ENCODE data around the gene PLCB4. TPM values are rescaled to one million over a fixed set of nuclear protein-coding genes. Genes with fewer than 3 reads are reported as not detected.

Gene PLCB4
- total RNA-seq, 1 donor from 2014 or later = 12.0 TPM

DNA sequence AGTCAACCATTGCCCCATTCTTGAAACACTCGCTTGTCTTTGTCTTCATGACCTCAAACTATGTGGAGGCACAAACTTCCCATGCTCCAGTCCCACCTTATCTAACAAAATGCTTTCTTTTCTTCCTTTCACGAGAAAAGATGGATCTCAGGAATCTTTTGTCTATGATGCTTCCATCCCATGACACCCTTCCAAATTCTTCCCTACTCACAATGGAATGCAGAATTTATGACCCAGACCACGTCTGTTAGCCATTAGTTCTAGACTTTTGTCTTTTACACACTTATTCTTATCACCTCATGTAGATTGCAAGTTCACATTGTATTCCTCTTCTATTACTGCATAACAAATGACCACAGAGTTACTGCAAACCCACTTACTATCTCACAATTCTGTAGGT lies 421.3 kb downstream of the PLCB4 start:
- Histone ChIP-seq H3K4me1 (peaks cover 6% of the 10 kb centered on the region), H3K27ac (no peak overlapping the region)

DNA sequence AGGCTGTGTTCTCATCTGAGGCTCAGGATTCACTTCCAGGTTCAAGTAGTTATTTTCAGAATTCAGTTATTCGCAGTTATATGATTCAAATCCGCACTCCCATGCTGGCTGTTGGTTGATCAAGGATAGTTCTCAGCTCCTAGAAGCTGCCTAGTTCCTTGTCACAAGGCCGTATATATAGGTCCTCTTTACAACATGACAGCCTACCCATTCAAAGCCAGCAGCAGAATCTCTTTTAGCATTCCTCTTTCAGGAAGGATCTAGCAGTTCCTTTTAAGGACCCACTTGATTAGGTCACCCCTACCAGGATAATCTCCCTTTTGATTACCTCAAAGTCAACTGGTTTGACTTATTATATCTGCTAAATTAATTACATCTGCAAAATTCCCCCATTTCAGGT lies 421.7 kb downstream of the PLCB4 start:
- no peak overlapping the region for H3K27ac ChIP-seq
- peaks cover 6% of the 10 kb centered on the region for H3K4me1 ChIP-seq
- no peaks in the 10 kb centered on the region for H3K9me3 ChIP-seq
- no peak for TF ChIP-seq POLR2AphosphoS5 (IDR thresholded peaks at IDR 0.05; ENCODE audit: insufficient read depth in 1 of 2, low read depth in 1 of 2)
- TF ChIP-seq, protein P1, sequence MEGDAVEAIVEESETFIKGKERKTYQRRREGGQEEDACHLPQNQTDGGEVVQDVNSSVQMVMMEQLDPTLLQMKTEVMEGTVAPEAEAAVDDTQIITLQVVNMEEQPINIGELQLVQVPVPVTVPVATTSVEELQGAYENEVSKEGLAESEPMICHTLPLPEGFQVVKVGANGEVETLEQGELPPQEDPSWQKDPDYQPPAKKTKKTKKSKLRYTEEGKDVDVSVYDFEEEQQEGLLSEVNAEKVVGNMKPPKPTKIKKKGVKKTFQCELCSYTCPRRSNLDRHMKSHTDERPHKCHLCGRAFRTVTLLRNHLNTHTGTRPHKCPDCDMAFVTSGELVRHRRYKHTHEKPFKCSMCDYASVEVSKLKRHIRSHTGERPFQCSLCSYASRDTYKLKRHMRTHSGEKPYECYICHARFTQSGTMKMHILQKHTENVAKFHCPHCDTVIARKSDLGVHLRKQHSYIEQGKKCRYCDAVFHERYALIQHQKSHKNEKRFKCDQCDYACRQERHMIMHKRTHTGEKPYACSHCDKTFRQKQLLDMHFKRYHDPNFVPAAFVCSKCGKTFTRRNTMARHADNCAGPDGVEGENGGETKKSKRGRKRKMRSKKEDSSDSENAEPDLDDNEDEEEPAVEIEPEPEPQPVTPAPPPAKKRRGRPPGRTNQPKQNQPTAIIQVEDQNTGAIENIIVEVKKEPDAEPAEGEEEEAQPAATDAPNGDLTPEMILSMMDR (IDR thresholded peaks at IDR 0.05) = no peak
- no peak for TF ChIP-seq POLR2A (IDR thresholded peaks at IDR 0.05)
- no peaks in the 10 kb centered on the region for H3K27me3 ChIP-seq
- DNase-seq (ENCODE audit: extremely low spot score in 2 of 2) = no peak
- intact Hi-C loops (cut with DNase I) = no loop called here
- H3K36me3 ChIP-seq = no peaks in the 10 kb centered on the region
- no peak overlapping the region for H3K4me3 ChIP-seq

More for the DNA sequence above, 421.3 kb downstream of the PLCB4 start:
- H3K27me3 ChIP-seq = no peaks in the 10 kb centered on the region
- no peak for TF ChIP-seq POLR2AphosphoS5 (IDR thresholded peaks at IDR 0.05; ENCODE audit: insufficient read depth in 1 of 2, low read depth in 1 of 2)
- no peak for TF ChIP-seq POLR2A (IDR thresholded peaks at IDR 0.05)
- TF ChIP-seq, protein P1 (IDR thresholded peaks at IDR 0.05) = no peak
- no peak for DNase-seq (ENCODE audit: extremely low spot score in 2 of 2)
- no peaks in the 10 kb centered on the region for H3K36me3 ChIP-seq
- intact Hi-C loops (cut with DNase I) = no loop called here
- no peaks in the 10 kb centered on the region for H3K9me3 ChIP-seq
- H3K4me3 ChIP-seq = no peak overlapping the region

DNA sequence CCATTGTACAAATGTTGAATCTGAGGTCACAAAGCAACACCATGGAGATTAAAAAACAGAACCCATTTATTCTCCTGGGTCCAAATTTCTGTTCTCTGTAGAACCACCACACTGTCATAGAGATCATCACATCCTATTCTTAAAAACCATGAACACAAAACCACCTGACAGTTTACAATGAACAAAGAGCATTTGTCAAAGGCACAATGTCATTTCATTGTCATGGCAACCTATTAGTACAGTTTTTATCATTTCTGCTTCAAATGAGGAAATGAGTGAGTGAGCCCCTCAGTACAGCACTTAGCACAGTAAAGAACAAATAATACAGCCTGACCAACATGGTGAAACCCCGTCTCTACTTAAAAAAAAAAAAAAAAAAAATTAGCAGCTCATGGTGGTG lies 422.4 kb downstream of the PLCB4 start:
- no peak overlapping the region for H3K27ac ChIP-seq
- TF ChIP-seq POLR2AphosphoS5 (IDR thresholded peaks at IDR 0.05; ENCODE audit: insufficient read depth in 1 of 2, low read depth in 1 of 2) (no peak), POLR2A (IDR thresholded peaks at IDR 0.05) (no peak)
- TF ChIP-seq, protein P1 (IDR thresholded peaks at IDR 0.05) = no peak

DNA sequence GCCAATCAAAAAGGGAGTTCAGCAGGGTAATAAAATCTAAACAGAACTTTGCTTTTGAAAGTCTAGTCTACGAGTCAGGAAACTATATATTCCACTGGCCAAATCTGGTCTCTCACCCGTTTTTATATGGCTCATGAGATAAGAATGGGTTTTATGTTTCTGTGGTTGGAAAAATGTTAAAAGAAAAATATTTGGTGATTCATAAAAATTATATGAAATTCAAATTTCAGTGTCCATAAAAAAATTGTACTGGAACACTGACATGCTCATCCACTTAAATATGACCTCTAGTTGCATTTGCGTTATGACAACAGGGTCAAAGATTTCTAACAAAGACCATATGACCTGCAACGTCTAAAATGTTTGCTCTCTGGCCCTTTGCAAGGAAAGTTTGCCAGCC lies 423.2 kb downstream of the PLCB4 start:
- intact Hi-C loops (cut with DNase I) = no loop called here
- no peaks in the 10 kb centered on the region for H3K36me3 ChIP-seq
- peaks cover 6% of the 10 kb centered on the region for H3K4me1 ChIP-seq
- no peaks in the 10 kb centered on the region for H3K27me3 ChIP-seq
- no peak overlapping the region for H3K27ac ChIP-seq
- no peak for DNase-seq (ENCODE audit: extremely low spot score in 2 of 2)
- no peak overlapping the region for H3K4me3 ChIP-seq
- H3K9me3 ChIP-seq = no peaks in the 10 kb centered on the region
- TF ChIP-seq POLR2A (IDR thresholded peaks at IDR 0.05) (no peak), POLR2AphosphoS5 (IDR thresholded peaks at IDR 0.05; ENCODE audit: insufficient read depth in 1 of 2, low read depth in 1 of 2) (no peak)
- TF ChIP-seq, protein P1 (IDR thresholded peaks at IDR 0.05) = no peak

More for the DNA sequence above, 422.4 kb downstream of the PLCB4 start:
- Histone ChIP-seq H3K4me1 (peaks cover 6% of the 10 kb centered on the region), H3K4me3 (no peak overlapping the region), H3K9me3 (no peaks in the 10 kb centered on the region), H3K27me3 (no peaks in the 10 kb centered on the region), H3K36me3 (no peaks in the 10 kb centered on the region)
- intact Hi-C loops (cut with DNase I) = no loop called here
- no peak for DNase-seq (ENCODE audit: extremely low spot score in 2 of 2)

DNA sequence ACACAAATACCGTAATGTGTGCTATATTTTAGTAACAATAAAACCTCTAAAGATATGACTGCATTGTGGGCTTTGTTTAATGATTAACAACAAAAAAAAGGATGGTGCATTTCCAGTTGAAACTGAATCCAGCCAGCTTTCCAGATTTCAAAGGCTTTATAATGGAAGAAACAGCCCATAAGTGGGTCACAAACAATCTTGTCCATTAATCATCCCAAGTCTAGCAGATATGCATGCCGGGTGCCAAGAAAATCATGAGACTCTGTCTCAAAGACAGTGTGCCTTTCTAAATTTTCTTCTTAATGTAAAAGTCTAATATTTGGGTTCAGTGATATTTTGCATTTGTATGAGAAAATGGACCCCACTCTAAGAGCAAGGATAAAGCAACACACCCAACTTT lies 424.9 kb downstream of the PLCB4 start:
- TF ChIP-seq POLR2A (IDR thresholded peaks at IDR 0.05) (no peak), POLR2AphosphoS5 (IDR thresholded peaks at IDR 0.05; ENCODE audit: insufficient read depth in 1 of 2, low read depth in 1 of 2) (no peak)
- no peak for DNase-seq (ENCODE audit: extremely low spot score in 2 of 2)
- intact Hi-C loops (cut with DNase I) = no loop called here
- Histone ChIP-seq H3K4me1 (peaks cover 6% of the 10 kb centered on the region), H3K9me3 (no peaks in the 10 kb centered on the region), H3K27me3 (no peaks in the 10 kb centered on the region), H3K27ac (no peak overlapping the region), H3K4me3 (no peak overlapping the region), H3K36me3 (no peaks in the 10 kb centered on the region)

All from vagina (tissue), 2 donors.